ENCODE results near the gene HLCS. TPM values are rescaled to one million over a fixed set of nuclear protein-coding genes. Genes with fewer than 3 reads are reported as not detected.

Gene HLCS
- total and polyA plus RNA-seq, 2 of the 8 experiments (the other 6 are each of a cell fraction or from before 2014, with no cell fraction given) = 4.7 to 12.2 TPM

GRCh38 chr21:36710729-36711048 lies 255.8 kb downstream of the HLCS start:
- H3K4me3 ChIP-seq (ENCODE audit: extremely low read depth in 1 of 4, insufficient read depth in 2 of 4, low read depth in 3 of 4, low read length in 4 of 4) = peak overlapping the region; percentile 19 to 57 (median 31); a peak in 5 of 8 replicates
- H3K4me2 ChIP-seq (ENCODE audit: insufficient read depth in 1 of 2, low read depth in 2 of 2, low read length in 2 of 2) = peak overlapping the region; percentile 80 to 90
- peaks cover 0 to 5% of the 10 kb centered on the region in 2 experiments for H4K20me1 ChIP-seq (replicated peaks in 1 of 2; ENCODE audit: control insufficient read depth in 1 of 2, insufficient read depth in 2 of 2, low read length in 2 of 2)
- TF ChIP-seq SIRT6 (IDR thresholded peaks at IDR 0.05; ENCODE audit: low read length) (no peak), YY1 (IDR thresholded peaks at IDR 0.05; ENCODE audit: low read depth, low read length) (peak; percentile 80)
- no peak overlapping the region for H4K91ac ChIP-seq (replicated peaks; ENCODE audit: insufficient read length, low read length)
- DNase-seq (ENCODE audit: low read depth in 1 of 2, low spot score in 2 of 2) (peak in 1 of 2 experiments; percentile 60), FAIRE-seq (no peak)
- ChIA-PET CTCF (ENCODE audit: partially characterized antibody) (interaction anchor here (0.6 to 3.7 kb wide), 15 partner anchors 10 to 266 kb away, joined by 3 to 17 read pairs (median 4); partner anchors contain the start of gene SIM2), POLR2A (ENCODE audit: partially characterized antibody) (interaction anchor here (0.6 to 3.4 kb wide), 13 partner anchors 9 to 526 kb away, joined by 3 to 15 read pairs (median 3); partner anchors contain the start of gene SIM2)
- H4K8ac ChIP-seq (ENCODE audit: extremely low read depth, insufficient read depth, low read length) = no peak overlapping the region
- H3K79me2 ChIP-seq (ENCODE audit: control insufficient read depth in 1 of 2, insufficient read depth in 2 of 2, low read length in 2 of 2) = no peaks in the 10 kb centered on the region
- H3K4ac ChIP-seq (replicated peaks; ENCODE audit: insufficient read length, low read depth, low read length) = no peak overlapping the region
- no peaks in the 10 kb centered on the region for H3K79me1 ChIP-seq (ENCODE audit: low read depth, low read length)
- H2AFZ ChIP-seq (ENCODE audit: low read length) = 0 out of 2 replicates have a peak overlapping the region, but pooled peaks have one; percentile 6
- 3% methylated on average over 13 of the region's 13 CpGs; no CpG with 5 or more reads in 1 of the 2 experiments for WGBS, 2 experiments (ENCODE audit: extremely low coverage in 1 of 2, insufficient coverage in 1 of 2, insufficient read length in 1 of 2, insufficient replicate concordance in 2 of 2, low coverage in 1 of 2, low lambda C conversion rate in 2 of 2, missing lambda C conversion rate in 1 of 2)
- no peak overlapping the region for H2AK5ac ChIP-seq (ENCODE audit: low read depth, low read length)
- H3K18ac ChIP-seq (ENCODE audit: extremely low read depth, low read length) = no peak overlapping the region; the same call in 1 of the 2 replicates
- no peak overlapping the region for H3K14ac ChIP-seq (ENCODE audit: insufficient read length)
- no peak overlapping the region for H2BK12ac ChIP-seq (ENCODE audit: low read depth, low read length)
- no peak overlapping the region for H3K9ac ChIP-seq (replicated peaks in 1 of 4; ENCODE audit: extremely low read depth in 1 of 4, low read depth in 3 of 4, low read length in 3 of 4)
- H3K9me3 ChIP-seq (ENCODE audit: insufficient read depth in 2 of 2, low read depth in 1 of 2, low read length in 1 of 2) = no peaks in the 10 kb centered on the region
- no peak overlapping the region for H3K56ac ChIP-seq (replicated peaks; ENCODE audit: insufficient read length, low read depth, low read length)
- H3K23me2 ChIP-seq (ENCODE audit: low read depth, low read length) = peaks cover 3% of the 10 kb centered on the region; the same call in 1 of the 2 replicates
- no peak overlapping the region for H4K5ac ChIP-seq (ENCODE audit: insufficient read length, low read depth, low read length)
- H2BK120ac ChIP-seq (replicated peaks; ENCODE audit: low read depth, low read length) = no peak overlapping the region
- peaks cover 0 to 26% (median 23%) of the 10 kb centered on the region in 4 experiments; a peak in 6 of 7 replicates for H3K4me1 ChIP-seq (replicated peaks in 1 of 4; ENCODE audit: control insufficient read depth in 3 of 4, insufficient read depth in 4 of 4, low read length in 3 of 4)
- H3K27ac ChIP-seq (ENCODE audit: low read depth, low read length) = no peak overlapping the region
- no peak overlapping the region for H3K23ac ChIP-seq (ENCODE audit: insufficient read length)
- no peak overlapping the region for H2BK20ac ChIP-seq (ENCODE audit: low read length)
- no peak overlapping the region for H2BK15ac ChIP-seq (ENCODE audit: low read length)
- H2BK5ac ChIP-seq (ENCODE audit: low read depth, low read length) = no peak overlapping the region
- peaks cover 41 to 75% (median 53%) of the 10 kb centered on the region in 4 experiments for H3K27me3 ChIP-seq (replicated peaks in 1 of 4; ENCODE audit: control insufficient read depth in 3 of 4, extremely low read depth in 1 of 4, insufficient read depth in 3 of 4, low read length in 3 of 4)
- H3K36me3 ChIP-seq (ENCODE audit: control insufficient read depth in 2 of 4, insufficient read depth in 4 of 4, low read length in 3 of 4) = peaks cover 0 to 7% (median 0%) of the 10 kb centered on the region in 4 experiments; a peak in 1 of 8 replicates

Measured in H1 (cell line).